Stimulated activated CD4-positive, alpha-beta T cell treated with anti-CD3 and anti-CD28 coated beads, Interleukin-4, amount 100 ng/mL, for 24 hours (primary cell): ENCODE measurements around the gene ZSCAN1.
A peak's percentile ranks its signal among the peaks of the same experiment; 100 is the strongest.
"Not testable (repeated sequence)": the region's sequence is repeated elsewhere in the genome, so short reads cannot be mapped to it uniquely, and the experiment has no call there.

Experiments used
- DNase-seq: peaks from one replicate; pipeline ENCODE4 v3.0.0-alpha.2; 2020

The ZSCAN1 gene

GRCh38 chr19:58033741-58034476, at the start of gene ZSCAN1:
Gene ZSCAN1, plus strand, starts transcription at chr19:58034025. Its CDS starts 3,812 bp downstream, at chr19:58037837.
- DNase-seq: no peak

- no peak for DNase-seq
These were observed 41.0 kb upstream of the ZSCAN1 start for GRCh38 chr19:57992841-57993240.

- DNase-seq: no peak
These were observed 33.1 kb upstream of the ZSCAN1 start for GRCh38 chr19:58000677-58001076.

GRCh38 chr19:58001895-58002369, 31.9 kb upstream of the ZSCAN1 start:
- DNase-seq: no peak

GRCh38 chr19:58002384-58003173, 31.2 kb upstream of the ZSCAN1 start, which contains the start of gene ZNF606:
Gene ZNF606, minus strand, starts transcription at chr19:58002820. Its CDS starts 1,501 bp downstream, at chr19:58001319.
- peak; percentile 84 for DNase-seq

- DNase-seq: no peak
These were observed 30.5 kb upstream of the ZSCAN1 start for GRCh38 chr19:58003174-58003828.

- DNase-seq: no peak
These were observed 26.5 kb upstream of the ZSCAN1 start for GRCh38 chr19:58007285-58007684.

GRCh38 chr19:58008877-58009276, 24.9 kb upstream of the ZSCAN1 start:
- DNase-seq: not testable (repeated sequence)

- no peak for DNase-seq
These were observed 24.5 kb upstream of the ZSCAN1 start for GRCh38 chr19:58009301-58009665.

- peak; percentile 9 for DNase-seq
These were observed 24.0 kb upstream of the ZSCAN1 start for GRCh38 chr19:58009666-58010301.

- no peak for DNase-seq
These were observed 23.3 kb upstream of the ZSCAN1 start for GRCh38 chr19:58010507-58010906.

GRCh38 chr19:58014141-58014540, 19.7 kb upstream of the ZSCAN1 start:
- DNase-seq: no peak

GRCh38 chr19:58020129-58020528, 13.7 kb upstream of the ZSCAN1 start:
- no peak for DNase-seq

GRCh38 chr19:58021541-58022282, 12.1 kb upstream of the ZSCAN1 start:
- peak; percentile 31 for DNase-seq

GRCh38 chr19:58022283-58022660, 11.6 kb upstream of the ZSCAN1 start:
- DNase-seq: no peak

GRCh38 chr19:58024661-58025060, 9.2 kb upstream of the ZSCAN1 start:
- no peak for DNase-seq

- DNase-seq: no peak
These were observed 610 bp downstream of the ZSCAN1 start for GRCh38 chr19:58034477-58034793.

GRCh38 chr19:58035863-58036262, 2.0 kb downstream of the ZSCAN1 start:
- no peak for DNase-seq

- DNase-seq: no peak
These were observed 4.3 kb downstream of the ZSCAN1 start for GRCh38 chr19:58037927-58038687.

- DNase-seq: no peak
These were observed 4.9 kb downstream of the ZSCAN1 start for GRCh38 chr19:58038688-58039204.

- no peak for DNase-seq
These were observed 7.1 kb downstream of the ZSCAN1 start for GRCh38 chr19:58040751-58041525.
